Calu3 (cell line): ENCODE results near the gene SMIM29. TPM values are rescaled to one million over a fixed set of nuclear protein-coding genes. Genes with fewer than 3 reads are reported as not detected.
"Not testable (repeated sequence)": the region's sequence is repeated elsewhere in the genome, so short reads cannot be mapped to it uniquely, and the experiment has no call there.

Experiments
- BruUV-seq: library from RNA; stranded (reverse); fragments of 400-500 nt; replicated peaks from 2 replicates; lab custom pipeline; 2021; lab: Mats Ljungman, UMichigan
- CTCF ChIA-PET: fragments of 300-600 bp; sonication (Branson Sonifier 250); formaldehyde crosslinking; loops from one replicate; lab custom pipeline; 2022; ENCODE audit warnings: antibody characterized with exemption; lab: Charles Lee
- DNase-seq: peaks from one replicate; pipeline ENCODE4 v3.0.0; 2022
- H3K27ac Mint-ChIP-seq: one replicate; pipeline ENCODE4 v1.8.0; 2022; ENCODE audit warnings: mixed read lengths; ENCODE audit not compliant: unreplicated experiment
- H3K27me3 Mint-ChIP-seq: one replicate; pipeline ENCODE4 v1.8.0; 2022; ENCODE audit warnings: mixed read lengths; ENCODE audit not compliant: unreplicated experiment
- H3K36me3 Mint-ChIP-seq: one replicate; pipeline ENCODE4 v1.8.0; 2022; ENCODE audit warnings: mild to moderate bottlenecking, moderate library complexity, mixed read lengths; ENCODE audit not compliant: insufficient read depth, unreplicated experiment
- H3K4me1 Mint-ChIP-seq: one replicate; pipeline ENCODE4 v1.8.0; 2022; ENCODE audit warnings: mild to moderate bottlenecking, low read depth, mixed read lengths; ENCODE audit not compliant: unreplicated experiment
- H3K4me3 Mint-ChIP-seq: one replicate; pipeline ENCODE4 v1.8.0; 2022; ENCODE audit warnings: mild to moderate bottlenecking, low read depth, moderate library complexity, mixed read lengths; ENCODE audit not compliant: unreplicated experiment
- H3K9me3 Mint-ChIP-seq: one replicate; pipeline ENCODE4 v1.8.0; 2022; ENCODE audit warnings: low read depth, mixed read lengths; ENCODE audit not compliant: unreplicated experiment
- intact Hi-C: fragments of 100-400 bp; cut with micrococcal nuclease; formaldehyde crosslinking; loops from one replicate; pipeline ENCODE4 v1.10.0; 2022; ENCODE audit not compliant: unreplicated experiment
- total RNA-seq: library from RNA; stranded (reverse); gene quantifications from 2 replicates; pipeline ENCODE4 v1.2.3, GENCODE V29; 2022
- TF ChIP-seq, protein P1 (sequence below): fragments of 200-600 bp; IDR thresholded peaks from one replicate; pipeline ENCODE4 v1.8.0; 2022; ENCODE audit warnings: antibody characterized with exemption; ENCODE audit not compliant: unreplicated experiment

Gene SMIM29
- total RNA-seq, 1 experiment from 2014 or later = 59.2 TPM

DNA sequence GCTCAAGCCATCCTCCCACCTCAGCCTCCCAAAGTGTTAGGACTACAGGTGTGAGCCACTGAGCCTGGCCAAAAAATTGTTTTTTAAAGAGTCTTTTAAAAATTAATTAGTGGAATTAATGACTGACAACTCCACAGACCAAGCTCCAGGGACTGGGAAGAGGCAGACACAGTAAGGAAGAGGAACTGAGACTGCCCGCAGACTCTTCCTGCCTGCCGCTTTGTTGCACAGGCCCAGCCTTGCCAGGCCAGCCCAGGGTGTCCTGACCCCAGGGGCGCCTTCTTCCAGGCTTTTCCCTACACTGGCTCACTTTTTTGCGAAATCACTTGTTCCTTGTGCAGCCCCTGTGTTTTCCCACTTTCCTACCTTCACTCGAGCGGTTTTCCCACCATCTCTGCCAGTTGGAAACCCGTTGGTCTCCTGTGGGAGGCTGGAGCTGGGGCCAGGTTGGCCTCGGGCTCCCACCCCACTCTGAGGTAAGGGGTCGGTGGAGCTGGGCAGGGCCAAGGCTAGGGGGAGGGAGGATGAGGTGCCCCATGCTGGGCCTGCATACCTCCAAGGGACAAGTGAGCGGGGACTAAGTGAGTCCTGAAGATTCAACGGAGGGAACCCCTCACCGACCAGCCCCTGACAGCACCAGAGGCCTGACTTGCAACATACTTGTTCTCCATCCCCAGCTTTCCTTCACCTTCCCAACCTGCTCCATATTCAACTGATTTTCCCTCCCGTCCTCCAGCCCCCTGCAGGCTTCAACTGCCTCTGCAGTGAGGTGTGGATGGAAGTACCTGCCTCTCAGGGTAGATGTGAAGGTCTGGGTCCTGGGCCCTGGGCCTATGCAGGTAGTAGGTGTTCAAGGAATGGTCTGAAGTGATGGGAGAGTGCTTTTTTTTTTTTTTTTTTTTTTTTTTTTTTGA is 23.5 kb upstream of the SMIM29 start:
- no TSS peak for BruUV-seq
- Mint-ChIP-seq H3K9me3 (peaks cover 5% of the 10 kb centered on the region), H3K27ac (no peak overlapping the region), H3K36me3 (peaks cover 5% of the 10 kb centered on the region), H3K4me1 (peaks cover 19% of the 10 kb centered on the region), H3K4me3 (no peak overlapping the region), H3K27me3 (no peaks in the 10 kb centered on the region)
- no peak for DNase-seq
- CTCF ChIA-PET = interaction anchor here (0.6 kb wide), 2 partner anchors 109 to 143 kb away, joined by 3 to 5 read pairs; no protein-coding TSS in a partner anchor
- intact Hi-C loops = no loop called here
- TF ChIP-seq, protein P1, sequence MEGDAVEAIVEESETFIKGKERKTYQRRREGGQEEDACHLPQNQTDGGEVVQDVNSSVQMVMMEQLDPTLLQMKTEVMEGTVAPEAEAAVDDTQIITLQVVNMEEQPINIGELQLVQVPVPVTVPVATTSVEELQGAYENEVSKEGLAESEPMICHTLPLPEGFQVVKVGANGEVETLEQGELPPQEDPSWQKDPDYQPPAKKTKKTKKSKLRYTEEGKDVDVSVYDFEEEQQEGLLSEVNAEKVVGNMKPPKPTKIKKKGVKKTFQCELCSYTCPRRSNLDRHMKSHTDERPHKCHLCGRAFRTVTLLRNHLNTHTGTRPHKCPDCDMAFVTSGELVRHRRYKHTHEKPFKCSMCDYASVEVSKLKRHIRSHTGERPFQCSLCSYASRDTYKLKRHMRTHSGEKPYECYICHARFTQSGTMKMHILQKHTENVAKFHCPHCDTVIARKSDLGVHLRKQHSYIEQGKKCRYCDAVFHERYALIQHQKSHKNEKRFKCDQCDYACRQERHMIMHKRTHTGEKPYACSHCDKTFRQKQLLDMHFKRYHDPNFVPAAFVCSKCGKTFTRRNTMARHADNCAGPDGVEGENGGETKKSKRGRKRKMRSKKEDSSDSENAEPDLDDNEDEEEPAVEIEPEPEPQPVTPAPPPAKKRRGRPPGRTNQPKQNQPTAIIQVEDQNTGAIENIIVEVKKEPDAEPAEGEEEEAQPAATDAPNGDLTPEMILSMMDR = no peak

GRCh38 chr6:34269658-34270341 is 21.0 kb upstream of the SMIM29 start:
- H3K36me3 Mint-ChIP-seq, H3K27ac Mint-ChIP-seq, H3K9me3 Mint-ChIP-seq, H3K27me3 Mint-ChIP-seq, intact Hi-C loops, H3K4me3 Mint-ChIP-seq, BruUV-seq, DNase-seq: not testable (repeated sequence)
- CTCF ChIA-PET = interaction anchor here (0.6 to 0.8 kb wide), 2 partner anchors 13 to 41 kb away, joined by 3 to 5 read pairs; no protein-coding TSS in a partner anchor
- peaks cover 16% of the 10 kb centered on the region for H3K4me1 Mint-ChIP-seq

GRCh38 chr6:34269132-34269531 is 20.3 kb upstream of the SMIM29 start:
- CTCF ChIA-PET, H3K4me3 Mint-ChIP-seq, H3K27me3 Mint-ChIP-seq, BruUV-seq, intact Hi-C loops, H3K9me3 Mint-ChIP-seq, H3K27ac Mint-ChIP-seq, H3K36me3 Mint-ChIP-seq, DNase-seq: not testable (repeated sequence)
- H3K4me1 Mint-ChIP-seq = peaks cover 13% of the 10 kb centered on the region

- peaks cover 6% of the 10 kb centered on the region for H3K9me3 Mint-ChIP-seq
- no peak overlapping the region for H3K4me3 Mint-ChIP-seq
- no peaks in the 10 kb centered on the region for H3K27me3 Mint-ChIP-seq
- TF ChIP-seq, protein P1 = no peak
- H3K27ac Mint-ChIP-seq = no peak overlapping the region
- no peaks in the 10 kb centered on the region for H3K36me3 Mint-ChIP-seq
- no peaks in the 10 kb centered on the region for H3K4me1 Mint-ChIP-seq
- BruUV-seq = no TSS peak
- intact Hi-C loops = no loop called here
- no peak for DNase-seq
- CTCF ChIA-PET = interaction anchor here (0.8 to 1.0 kb wide), 3 partner anchors 18 to 147 kb away, joined by 3 to 5 read pairs (median 3); partner anchors contain the start of gene SMIM29
Measured at GRCh38 chr6:34267746-34268145, 18.9 kb upstream of the SMIM29 start.

GRCh38 chr6:34263484-34263883 is 14.7 kb upstream of the SMIM29 start:
- H3K27me3 Mint-ChIP-seq, CTCF ChIA-PET, H3K4me1 Mint-ChIP-seq, H3K4me3 Mint-ChIP-seq, H3K9me3 Mint-ChIP-seq, intact Hi-C loops, DNase-seq, H3K27ac Mint-ChIP-seq, H3K36me3 Mint-ChIP-seq, BruUV-seq: not testable (repeated sequence)
